NCI-H128 (cell line): ENCODE results near the gene TRMT2A.

ENCODE experiments used
- DNase-seq: peaks from one replicate; lab custom pipeline; 2025; ENCODE audit not compliant: unreplicated experiment; lab: John Stamatoyannopoulos, UW

The TRMT2A gene

DNA sequence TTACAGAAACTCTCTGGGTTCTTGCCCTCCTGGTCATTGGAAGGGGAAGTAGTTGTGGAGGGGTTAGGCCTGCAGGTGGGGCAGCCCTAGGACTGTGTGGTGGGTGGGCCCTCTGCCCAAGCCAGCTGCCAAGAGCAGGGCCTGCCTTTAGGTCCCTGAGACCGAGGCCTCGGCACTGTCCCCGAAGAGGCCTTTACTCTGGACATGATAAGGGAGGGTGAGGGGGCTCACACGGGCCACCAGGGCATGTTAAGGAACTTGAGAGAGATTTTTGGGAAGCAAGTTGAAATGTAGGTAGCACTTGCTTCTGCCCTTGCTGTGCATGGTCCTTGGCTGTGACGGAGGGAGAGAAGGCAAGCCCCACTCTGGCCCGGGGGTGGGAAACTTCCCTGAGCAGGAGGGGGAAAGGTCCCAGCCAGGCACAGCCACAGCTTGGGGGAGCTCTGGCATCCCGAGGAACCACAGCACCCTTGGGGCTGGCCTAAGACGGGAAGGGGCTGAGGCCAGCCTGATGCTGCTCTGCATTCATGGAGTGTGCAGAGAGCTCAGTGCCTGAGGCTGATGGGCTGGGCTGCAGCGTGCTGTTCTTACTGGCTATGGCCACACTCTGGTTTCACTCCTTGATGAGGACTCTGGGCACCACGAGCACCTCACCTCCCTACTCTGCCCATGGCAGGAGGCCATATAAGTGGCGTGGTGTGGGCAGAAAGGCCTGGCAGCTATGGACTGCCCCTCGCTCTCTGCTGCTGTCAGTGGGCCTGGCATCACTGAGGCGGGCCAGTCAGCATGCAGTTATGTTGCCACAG is 8.9 kb downstream of the TRMT2A start:
- no peak for DNase-seq

- DNase-seq: no peak
Measured at GRCh38 chr22:20107471-20107901, 9.5 kb downstream of the TRMT2A start.

DNA sequence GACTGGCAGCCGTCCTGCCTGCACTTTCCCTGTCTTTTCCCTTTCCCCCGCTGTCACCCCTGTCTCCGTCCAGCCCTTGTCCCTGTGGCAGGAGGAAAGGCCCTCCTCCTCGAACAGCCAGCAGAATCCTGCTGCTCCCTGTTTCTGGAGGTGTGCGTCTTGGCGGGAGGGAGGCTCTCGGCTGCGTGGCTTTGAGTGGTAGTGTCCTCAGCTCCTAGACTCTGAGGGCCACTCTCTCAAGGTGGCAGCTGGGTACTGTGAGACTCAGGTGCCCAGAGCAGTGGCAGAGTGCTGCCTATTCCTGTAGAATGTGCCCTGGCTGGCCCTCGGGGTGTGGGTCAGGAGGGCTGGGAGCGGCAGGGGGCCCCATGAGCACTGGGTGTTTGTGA is 10.2 kb downstream of the TRMT2A start:
- DNase-seq: no peak

GRCh38 chr22:20106205-20106848 is 10.7 kb downstream of the TRMT2A start:
- DNase-seq: no peak

GRCh38 chr22:20105456-20106204 is 11.4 kb downstream of the TRMT2A start:
- no peak for DNase-seq

DNA sequence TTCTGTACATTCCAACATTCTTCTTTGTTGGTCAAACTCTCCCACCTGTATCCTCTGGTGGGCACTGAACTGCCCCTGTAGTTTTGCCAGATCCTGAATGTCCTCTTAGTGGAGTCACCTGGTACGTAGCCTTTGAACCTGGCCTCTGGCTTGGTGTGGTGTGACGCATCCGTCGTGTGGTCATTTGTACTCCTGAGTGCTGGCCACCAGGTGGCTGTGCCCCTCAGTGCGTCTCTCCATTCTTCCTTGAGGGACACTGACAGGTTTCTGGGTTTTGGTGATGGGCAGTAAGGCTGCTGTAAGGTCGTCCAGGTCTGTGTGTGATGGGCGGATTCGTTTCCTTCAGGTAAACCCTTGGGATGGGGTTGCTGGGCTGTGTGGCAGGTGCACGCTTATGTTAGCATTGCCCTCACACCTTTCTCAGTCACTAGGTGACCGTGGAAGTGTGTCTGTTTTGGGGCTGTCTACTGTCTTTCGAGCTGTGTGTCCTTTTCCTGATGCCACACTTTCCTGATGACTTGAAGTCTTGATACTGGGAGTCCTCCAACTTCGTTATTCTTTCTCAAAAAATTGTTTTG is 14.7 kb downstream of the TRMT2A start:
- no peak for DNase-seq

- DNase-seq: no peak
Measured at GRCh38 chr22:20101638-20102037, 15.4 kb downstream of the TRMT2A start.

GRCh38 chr22:20099099-20099711 is 17.8 kb downstream of the TRMT2A start:
- DNase-seq: no peak

- no peak for DNase-seq
Measured at GRCh38 chr22:20096574-20097420, 20.2 kb downstream of the TRMT2A start.

- DNase-seq: no peak
Measured at GRCh38 chr22:20095521-20095920, 21.5 kb downstream of the TRMT2A start.

DNA sequence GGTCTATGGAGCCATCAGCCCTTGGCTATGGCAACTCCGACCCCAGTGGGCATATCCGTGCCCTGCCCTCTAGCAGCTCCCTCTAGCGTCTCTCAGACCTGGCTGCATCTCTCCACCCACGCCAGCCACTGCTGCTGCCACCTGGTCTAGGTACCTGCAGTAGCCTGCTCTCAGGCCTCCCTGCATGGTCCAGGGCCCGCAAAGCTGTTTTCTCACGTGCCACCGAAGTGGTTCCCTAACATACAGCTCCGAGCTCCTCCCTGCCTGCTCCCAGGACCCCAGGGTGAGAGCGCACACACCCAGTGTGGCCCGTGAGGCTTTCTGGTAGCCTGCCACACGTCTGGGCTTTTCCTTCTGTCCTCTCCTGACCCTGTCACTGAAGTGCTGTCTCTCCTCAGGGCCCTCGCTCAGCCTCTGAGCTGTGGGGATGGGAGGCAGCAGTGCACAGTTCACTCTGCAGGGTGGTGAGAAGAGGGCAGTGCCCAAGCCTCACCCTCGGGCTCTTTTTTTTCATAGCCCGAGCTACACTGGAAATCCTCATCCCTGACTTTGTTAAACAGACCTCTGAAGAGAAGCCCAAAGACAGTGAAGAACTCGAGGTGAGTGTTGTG is 22.7 kb downstream of the TRMT2A start:
- no peak for DNase-seq

DNA sequence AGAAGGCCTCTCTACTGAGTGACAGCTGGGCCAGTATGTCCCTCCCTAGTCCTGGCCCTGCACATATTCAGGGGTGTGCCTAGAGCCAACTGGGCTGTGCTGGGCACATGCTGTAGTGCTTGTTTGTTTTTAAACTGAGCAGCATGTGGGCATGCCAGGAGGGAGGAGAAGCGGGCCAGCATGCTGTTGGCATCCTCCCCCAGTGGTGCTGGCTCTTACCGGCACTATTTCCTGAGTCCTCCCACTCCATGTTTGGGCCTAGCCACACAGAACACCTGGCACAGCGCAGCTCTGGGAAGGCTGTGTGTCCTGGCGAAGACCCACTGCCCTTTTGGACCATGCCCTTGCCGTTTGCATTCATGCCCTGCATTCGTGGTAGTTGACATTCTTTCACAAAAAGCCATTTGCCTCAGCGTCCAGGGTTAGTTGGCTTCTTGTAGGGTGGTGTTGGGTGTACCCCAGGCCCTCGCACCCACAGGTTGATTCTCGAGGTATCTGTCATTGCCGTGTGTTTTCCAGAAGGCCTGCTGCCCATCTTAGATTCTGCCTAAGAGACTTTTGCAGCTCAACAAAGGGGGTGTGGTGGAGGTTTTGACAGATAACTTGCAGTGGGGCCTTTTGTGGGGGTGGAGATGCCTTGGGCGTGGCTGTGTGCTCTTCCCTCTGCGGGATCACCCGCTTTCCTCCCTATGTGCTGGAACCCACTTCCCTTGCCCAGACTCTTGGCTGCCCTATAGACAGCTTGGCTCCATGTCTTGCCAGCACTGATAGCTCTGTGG is 23.4 kb downstream of the TRMT2A start:
- no peak for DNase-seq

GRCh38 chr22:20092477-20092854 is 24.6 kb downstream of the TRMT2A start:
- no peak for DNase-seq

- DNase-seq: no peak
Measured at GRCh38 chr22:20091690-20092476, 25.1 kb downstream of the TRMT2A start.

- DNase-seq: no peak
Measured at GRCh38 chr22:20090730-20091240, 26.2 kb downstream of the TRMT2A start.

GRCh38 chr22:20089977-20090729 is 26.9 kb downstream of the TRMT2A start:
- DNase-seq: no peak

GRCh38 chr22:20089226-20089976 is 27.6 kb downstream of the TRMT2A start:
- no peak for DNase-seq
